Muscle layer of colon (tissue), 2 donors: ENCODE measurements around the gene RNASEH2C.

Experiments used
- H3K27ac ChIP-seq: one replicate; pipeline ENCODE4 v1.7.0; 2013; ENCODE audit warnings: low read depth, mild to moderate bottlenecking, low read length, moderate library complexity
- H3K27me3 ChIP-seq, 2 donors: one replicate each; pipeline ENCODE4 v1.7.0; 2013; ENCODE audit warnings: low read length in 2 of 2, mild to moderate bottlenecking in 2 of 2; ENCODE audit not compliant: insufficient read depth in 2 of 2, control insufficient read depth in 1 of 2
- H3K36me3 ChIP-seq: one replicate; pipeline ENCODE4 v1.7.0; 2013; ENCODE audit warnings: mild to moderate bottlenecking, low read length; ENCODE audit not compliant: insufficient read depth
- H3K4me1 ChIP-seq: one replicate; pipeline ENCODE4 v1.7.0; 2013; ENCODE audit warnings: mild to moderate bottlenecking, low read length; ENCODE audit not compliant: insufficient read depth
- H3K4me3 ChIP-seq, 2 donors: one replicate each; pipeline ENCODE4 v1.7.0; 2013; ENCODE audit warnings: low read length in 2 of 2, low read depth in 1 of 2, mild to moderate bottlenecking in 1 of 2, moderate library complexity in 1 of 2
- H3K9ac ChIP-seq: one replicate; pipeline ENCODE4 v1.7.0; 2013; ENCODE audit warnings: low read length
- H3K9me3 ChIP-seq: one replicate; pipeline ENCODE4 v1.7.0; 2013; ENCODE audit warnings: mild to moderate bottlenecking, low read length
- donor health status: abdominal sarcoma.
- donor health status: Adenocarcinoma of cecum.

The RNASEH2C gene

GRCh38 chr11:65680192-65680743, 40.3 kb downstream of the RNASEH2C start:
- H3K4me1 ChIP-seq: peaks cover under 1% of the 10 kb centered on the region
- no peak overlapping the region for H3K9ac ChIP-seq
- H3K36me3 ChIP-seq: no peaks in the 10 kb centered on the region
- no peaks in the 10 kb centered on the region for H3K27me3 ChIP-seq
- H3K4me3 ChIP-seq: no peak overlapping the region
- no peaks in the 10 kb centered on the region for H3K9me3 ChIP-seq
- H3K27ac ChIP-seq: no peak overlapping the region

DNA sequence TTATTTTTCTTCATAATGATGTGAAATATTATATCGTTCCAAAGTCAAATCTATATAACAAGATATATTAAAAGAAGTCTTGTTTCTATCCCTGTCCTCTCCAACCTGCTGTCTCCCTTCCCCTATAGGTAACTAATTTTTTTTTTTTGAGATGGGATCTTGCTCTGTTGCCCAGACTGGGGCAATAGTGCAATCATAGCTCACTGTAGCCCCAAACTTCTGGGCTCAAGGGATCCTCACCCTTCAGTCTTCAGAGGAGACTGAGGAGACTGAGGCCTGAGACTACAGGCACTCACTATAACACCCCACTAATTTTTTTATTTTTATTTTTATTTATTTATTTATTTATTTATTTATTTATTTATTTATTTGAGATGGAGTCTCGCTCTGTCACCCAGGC, 47.6 kb downstream of the RNASEH2C start:
- Histone ChIP-seq H3K4me1 (no peaks in the 10 kb centered on the region), H3K9ac (no peak overlapping the region), H3K4me3 (no peak overlapping the region), H3K36me3 (no peaks in the 10 kb centered on the region), H3K9me3 (no peaks in the 10 kb centered on the region), H3K27ac (no peak overlapping the region), H3K27me3 (no peaks in the 10 kb centered on the region)

DNA sequence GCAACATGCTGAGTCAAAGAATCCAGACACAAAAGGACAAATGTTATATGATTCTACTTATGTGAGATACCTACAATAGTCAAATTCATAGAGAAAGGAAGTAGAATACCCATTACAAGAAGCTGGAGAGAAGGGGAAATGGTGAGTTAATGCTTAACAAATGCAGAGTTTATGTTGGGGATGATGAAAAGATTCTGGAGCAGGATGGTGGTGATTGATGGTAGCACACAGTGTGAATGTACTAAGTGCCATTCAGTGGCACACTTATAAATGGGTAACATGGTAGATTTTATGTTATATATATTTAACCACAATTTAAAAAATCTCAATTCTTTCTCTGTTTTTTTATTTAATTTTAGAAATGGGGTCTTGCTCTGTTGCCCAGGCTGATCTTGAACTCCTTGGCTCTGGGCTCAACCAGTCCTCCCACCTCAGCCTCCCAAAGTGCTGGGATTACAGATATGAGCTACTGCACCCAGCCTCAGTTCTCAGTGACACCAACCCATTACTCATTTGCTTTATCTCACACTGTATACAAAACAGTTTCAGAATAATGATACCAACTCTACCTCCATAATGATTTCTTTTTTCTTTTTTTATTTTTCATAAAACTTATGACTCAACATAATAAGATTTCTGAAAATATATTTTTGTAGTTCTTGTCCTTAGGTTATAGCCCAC, 48.3 kb downstream of the RNASEH2C start:
- no peaks in the 10 kb centered on the region for H3K27me3 ChIP-seq
- H3K9ac ChIP-seq: no peak overlapping the region
- H3K27ac ChIP-seq: no peak overlapping the region
- no peaks in the 10 kb centered on the region for H3K4me1 ChIP-seq
- H3K9me3 ChIP-seq: no peaks in the 10 kb centered on the region
- H3K4me3 ChIP-seq: no peak overlapping the region
- H3K36me3 ChIP-seq: no peaks in the 10 kb centered on the region
